Measurements from ENCODE around the gene TNKS2.

- TF ChIP-seq CTCF (IDR thresholded peaks at IDR 0.05; ENCODE audit: poor library complexity) (no peak), EZH2 (IDR thresholded peaks at IDR 0.05; ENCODE audit: borderline replicate concordance) (no peak), EZH2phosphoT487 (IDR thresholded peaks at IDR 0.05; ENCODE audit: low read depth, severe bottlenecking, unreplicated experiment) (no peak)
Measured at GRCh38 chr10:91909117-91909677, 111.0 kb downstream of the TNKS2 start, which contains the start of gene FGFBP3.

All from hepatocyte (in vitro differentiated cells).